NK-92 (cell line): ENCODE results near the gene ASCC1.

Source experiments
- DNase-seq: peaks from one replicate; lab custom pipeline; 2025; ENCODE audit not compliant: unreplicated experiment; lab: John Stamatoyannopoulos, UW

The ASCC1 gene

GRCh38 chr10:72056113-72056512 lies 160.0 kb downstream of the ASCC1 start:
- no peak for DNase-seq

- no peak for DNase-seq
Observed at GRCh38 chr10:72053690-72054089, 162.4 kb downstream of the ASCC1 start.

GRCh38 chr10:72050873-72051272 lies 165.2 kb downstream of the ASCC1 start:
- no peak for DNase-seq

GRCh38 chr10:72049969-72050781 lies 165.9 kb downstream of the ASCC1 start:
- DNase-seq: no peak

- no peak for DNase-seq
Observed at GRCh38 chr10:72049472-72049871, 166.6 kb downstream of the ASCC1 start.

- peak; percentile 28 for DNase-seq
Observed at GRCh38 chr10:72048450-72049124, 167.5 kb downstream of the ASCC1 start.
